ENCODE results near the gene PEBP1.

DNA sequence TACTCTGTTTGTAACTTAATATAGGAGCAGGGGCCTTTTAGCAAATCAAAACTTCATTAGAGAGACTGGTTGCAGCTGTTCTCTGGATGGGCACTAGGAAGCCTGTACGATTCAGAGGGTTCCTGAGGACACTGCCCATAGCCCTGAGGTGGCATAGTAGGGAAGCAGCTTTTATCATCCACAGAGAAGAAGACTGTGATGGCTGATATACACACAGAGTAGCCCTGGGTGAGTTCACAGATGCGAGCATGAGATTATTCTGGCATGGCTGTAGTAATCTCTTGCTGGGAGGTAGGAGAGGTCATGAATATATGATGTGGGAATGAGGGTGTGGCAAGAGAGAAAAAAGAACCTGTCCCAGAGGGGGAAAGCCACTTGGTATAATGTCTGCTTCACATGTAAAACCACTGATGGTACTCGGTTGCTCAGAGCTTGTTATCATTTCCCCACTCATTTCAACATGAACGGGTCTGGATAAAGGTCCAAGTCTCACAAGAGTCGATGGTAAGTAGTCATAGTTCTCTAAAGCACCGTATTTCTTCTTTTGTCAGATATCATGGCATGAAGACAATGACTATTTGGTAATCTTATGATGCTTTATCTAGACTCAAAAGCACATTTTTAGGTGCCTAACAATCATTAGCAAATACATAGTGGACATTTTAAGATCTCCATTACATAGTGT, 52.0 kb downstream of the PEBP1 start:
- TF ChIP-seq, protein P1, sequence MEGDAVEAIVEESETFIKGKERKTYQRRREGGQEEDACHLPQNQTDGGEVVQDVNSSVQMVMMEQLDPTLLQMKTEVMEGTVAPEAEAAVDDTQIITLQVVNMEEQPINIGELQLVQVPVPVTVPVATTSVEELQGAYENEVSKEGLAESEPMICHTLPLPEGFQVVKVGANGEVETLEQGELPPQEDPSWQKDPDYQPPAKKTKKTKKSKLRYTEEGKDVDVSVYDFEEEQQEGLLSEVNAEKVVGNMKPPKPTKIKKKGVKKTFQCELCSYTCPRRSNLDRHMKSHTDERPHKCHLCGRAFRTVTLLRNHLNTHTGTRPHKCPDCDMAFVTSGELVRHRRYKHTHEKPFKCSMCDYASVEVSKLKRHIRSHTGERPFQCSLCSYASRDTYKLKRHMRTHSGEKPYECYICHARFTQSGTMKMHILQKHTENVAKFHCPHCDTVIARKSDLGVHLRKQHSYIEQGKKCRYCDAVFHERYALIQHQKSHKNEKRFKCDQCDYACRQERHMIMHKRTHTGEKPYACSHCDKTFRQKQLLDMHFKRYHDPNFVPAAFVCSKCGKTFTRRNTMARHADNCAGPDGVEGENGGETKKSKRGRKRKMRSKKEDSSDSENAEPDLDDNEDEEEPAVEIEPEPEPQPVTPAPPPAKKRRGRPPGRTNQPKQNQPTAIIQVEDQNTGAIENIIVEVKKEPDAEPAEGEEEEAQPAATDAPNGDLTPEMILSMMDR (IDR thresholded peaks at IDR 0.05) = no peak
- TF ChIP-seq POLR2A (IDR thresholded peaks at IDR 0.05) = no peak
